Thoracic aorta (tissue), 2 donors: ENCODE results near the gene ZNF330. TPM values are rescaled to one million over a fixed set of nuclear protein-coding genes. Genes with fewer than 3 reads are reported as not detected.

Experiments used
- ATAC-seq: fragments of 150-250 bp; one replicate; pipeline ENCODE4 v1.8.0; 2017; ENCODE audit warnings: low read depth; ENCODE audit not compliant: insufficient number of reproducible peaks, low FRiP score
- DNase-seq: peaks from one replicate; pipeline ENCODE4 v3.0.0-alpha.2; 2020; ENCODE audit warnings: low spot score
- H3K27ac ChIP-seq, 2 donors: fragments of 200-600 bp; sonication (generic); 1 replicate in 1 of 2; 2 replicates in 1 of 2; pipeline ENCODE4 v1.5.1; 2016; ENCODE audit warnings: mild to moderate bottlenecking in 2 of 2, moderate library complexity in 2 of 2
- H3K27me3 ChIP-seq: fragments of 200-600 bp; sonication (generic); replicated peaks from 2 replicates; pipeline ENCODE4 v1.6.0; 2016; ENCODE audit warnings: mild to moderate bottlenecking; ENCODE audit not compliant: insufficient read depth
- H3K36me3 ChIP-seq: fragments of 200-600 bp; sonication (generic); one replicate; pipeline ENCODE4 v1.5.1; 2016
- H3K4me1 ChIP-seq, 2 donors: fragments of 200-600 bp; sonication (generic); 1 replicate in 1 of 2; 2 replicates in 1 of 2; pipeline versions ENCODE4 v1.5.1 to v1.6.0; 2016; ENCODE audit warnings: low read depth in 2 of 2, mild to moderate bottlenecking in 1 of 2; ENCODE audit not compliant: control insufficient read depth in 1 of 2
- H3K4me3 ChIP-seq: fragments of 200-600 bp; sonication (generic); 2 replicates; pipeline ENCODE4 v1.5.1; 2016; ENCODE audit warnings: mild to moderate bottlenecking
- H3K9me3 ChIP-seq: fragments of 200-600 bp; sonication (generic); 2 replicates; pipeline ENCODE4 v1.5.1; 2016
- CTCF ChIP-seq: fragments of 200-600 bp; sonication (generic); IDR thresholded peaks from one replicate; pipeline ENCODE4 v1.5.1; 2019; ENCODE audit warnings: antibody characterized with exemption
- total RNA-seq, 2 donors: library from RNA; depleted of rRNA; stranded (reverse); fragments of >200 nt; gene quantifications; one replicate each; pipeline versions ENCODE4 v1.1.0 to v1.2.3, GENCODE V29; 2016

ZNF330 gene
- total RNA-seq, 2 donors from 2014 or later: 32.2 to 37.5 TPM

GRCh38 chr4:141248486-141248885, 27.8 kb downstream of the ZNF330 start:
- H3K9me3 ChIP-seq: no peaks in the 10 kb centered on the region
- no peak for TF ChIP-seq CTCF
- no peak overlapping the region for H3K27ac ChIP-seq
- H3K4me3 ChIP-seq: no peak overlapping the region
- no peaks in the 10 kb centered on the region for H3K27me3 ChIP-seq
- no peaks in the 10 kb centered on the region for H3K36me3 ChIP-seq
- H3K4me1 ChIP-seq: peaks cover 0 to 5% of the 10 kb centered on the region in 2 donors
- no peak for DNase-seq
- ATAC-seq: no peak

- ATAC-seq (no peak), DNase-seq (no peak)
- Histone ChIP-seq H3K4me3 (no peak overlapping the region), H3K36me3 (no peaks in the 10 kb centered on the region), H3K9me3 (no peaks in the 10 kb centered on the region), H3K4me1 (no peaks in the 10 kb centered on the region), H3K27me3 (no peaks in the 10 kb centered on the region), H3K27ac (no peak overlapping the region)
- TF ChIP-seq CTCF: no peak
Observed at GRCh38 chr4:141254326-141254725, 33.6 kb downstream of the ZNF330 start.

- no peak for TF ChIP-seq CTCF
- H3K9me3 ChIP-seq: no peaks in the 10 kb centered on the region
- DNase-seq (no peak), ATAC-seq (no peak)
- no peak overlapping the region for H3K4me3 ChIP-seq
- H3K27me3 ChIP-seq: no peaks in the 10 kb centered on the region
- H3K4me1 ChIP-seq: no peaks in the 10 kb centered on the region
- H3K36me3 ChIP-seq: no peaks in the 10 kb centered on the region
- no peak overlapping the region for H3K27ac ChIP-seq
Observed at GRCh38 chr4:141255016-141255415, 34.3 kb downstream of the ZNF330 start.

GRCh38 chr4:141258558-141258957, 37.9 kb downstream of the ZNF330 start:
- no peaks in the 10 kb centered on the region for H3K9me3 ChIP-seq
- no peak for TF ChIP-seq CTCF
- no peaks in the 10 kb centered on the region for H3K36me3 ChIP-seq
- no peak overlapping the region for H3K4me3 ChIP-seq
- no peak overlapping the region for H3K27ac ChIP-seq
- no peak for ATAC-seq
- no peaks in the 10 kb centered on the region for H3K4me1 ChIP-seq
- DNase-seq: no peak
- no peaks in the 10 kb centered on the region for H3K27me3 ChIP-seq

GRCh38 chr4:141275834-141276233, 55.1 kb downstream of the ZNF330 start:
- no peaks in the 10 kb centered on the region for H3K36me3 ChIP-seq
- no peak for ATAC-seq
- H3K4me3 ChIP-seq: no peak overlapping the region
- H3K27ac ChIP-seq: no peak overlapping the region
- H3K9me3 ChIP-seq: no peaks in the 10 kb centered on the region
- TF ChIP-seq CTCF: no peak
- no peaks in the 10 kb centered on the region for H3K27me3 ChIP-seq
- H3K4me1 ChIP-seq: no peaks in the 10 kb centered on the region
- DNase-seq: no peak
